Measurements from ENCODE around the gene SRBD1.
"Not testable (repeated sequence)": the region's sequence is repeated elsewhere in the genome, so short reads cannot be mapped to it uniquely, and the experiment has no call there.

Gene SRBD1

DNA sequence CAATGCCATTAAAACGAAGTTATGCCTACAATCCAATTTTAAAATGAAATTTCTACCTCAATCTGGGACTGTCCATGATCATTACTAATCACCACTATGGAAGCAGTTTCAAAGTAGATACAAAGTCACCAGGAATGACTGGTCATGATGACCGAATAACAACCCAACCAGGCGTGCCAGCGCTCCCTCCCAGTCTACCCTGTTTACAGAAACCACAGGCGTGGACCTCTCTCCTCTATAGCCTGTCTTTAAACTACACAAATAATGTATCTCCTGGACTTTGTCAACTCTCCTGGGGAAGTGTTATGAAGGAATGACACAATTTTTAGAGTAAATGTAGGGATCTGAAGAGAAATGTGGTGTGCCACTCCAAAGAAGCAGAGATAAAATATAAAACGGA, 150.2 kb downstream of the SRBD1 start:
- no peak for DNase-seq

DNA sequence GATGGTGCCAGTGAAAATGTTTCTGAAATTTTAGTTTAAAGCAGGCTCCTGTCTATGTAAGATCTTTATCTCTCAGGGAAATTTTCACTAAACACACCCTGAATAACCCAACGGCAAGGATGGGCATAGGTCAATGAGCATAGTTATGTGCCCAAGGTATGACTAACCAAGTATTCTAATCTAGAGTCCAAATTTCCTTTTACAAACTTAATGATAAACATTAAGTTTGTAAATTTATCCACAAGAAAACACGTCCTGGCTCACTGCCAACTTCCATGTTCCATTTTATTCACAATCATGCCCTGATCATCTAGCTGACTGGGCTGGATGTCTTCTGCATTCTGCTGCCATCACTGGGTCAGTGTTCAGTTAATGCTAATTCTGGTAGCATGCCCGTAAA, 151.2 kb downstream of the SRBD1 start:
- DNase-seq = no peak

GRCh38 chr2:45458909-45459563, 152.0 kb downstream of the SRBD1 start:
- peak; percentile 74 for DNase-seq

- DNase-seq = no peak
Measured at GRCh38 chr2:45457211-45457945, 153.7 kb downstream of the SRBD1 start.

DNA sequence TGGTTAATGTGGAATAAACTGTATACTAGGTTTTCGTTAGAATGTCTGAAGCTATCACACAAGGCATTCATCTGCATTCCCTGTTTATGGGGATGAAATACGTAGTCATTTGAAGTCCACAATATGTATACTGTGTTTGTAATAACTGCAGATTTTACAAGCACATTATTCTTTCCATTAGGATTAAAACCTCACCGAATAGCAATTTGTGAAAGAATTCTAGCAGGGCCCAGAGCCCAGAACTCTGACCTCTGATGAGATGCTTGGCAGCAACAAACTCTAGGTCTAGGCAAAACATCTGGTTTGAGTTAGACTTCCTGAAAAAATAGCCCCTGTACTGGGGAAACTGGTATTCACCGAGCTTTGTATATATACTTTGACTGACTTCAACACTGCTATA, 158.2 kb downstream of the SRBD1 start:
- DNase-seq = peak; percentile 81

GRCh38 chr2:45450634-45451033, 160.4 kb downstream of the SRBD1 start:
- no peak for DNase-seq

GRCh38 chr2:45448217-45448616, 162.8 kb downstream of the SRBD1 start:
- DNase-seq = no peak

- DNase-seq = no peak
Measured at GRCh38 chr2:45446016-45446415, 165.1 kb downstream of the SRBD1 start.

GRCh38 chr2:45445037-45445436, 166.0 kb downstream of the SRBD1 start:
- DNase-seq = no peak

DNA sequence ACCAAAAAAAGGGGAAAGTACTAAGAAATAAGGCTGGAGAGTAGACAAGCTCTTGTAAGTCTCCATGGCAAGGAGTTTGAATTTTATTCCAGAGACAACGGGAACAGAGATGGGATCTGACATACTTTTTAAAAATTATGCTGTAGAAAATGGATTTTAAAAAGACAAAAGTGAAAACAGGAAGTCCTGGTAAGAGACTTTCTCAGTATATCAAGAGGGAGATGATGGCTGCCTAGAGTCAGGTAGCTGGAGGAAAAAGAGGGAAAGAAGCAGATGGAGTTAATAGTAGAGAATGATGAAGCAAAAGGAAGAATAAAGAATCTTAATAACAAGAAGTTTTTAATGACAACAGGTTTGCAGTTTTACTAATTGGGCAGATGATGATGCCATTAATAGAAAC, 168.1 kb downstream of the SRBD1 start:
- no peak for DNase-seq

GRCh38 chr2:45442026-45442425, 169.0 kb downstream of the SRBD1 start:
- DNase-seq = no peak

- no peak for DNase-seq
Measured at GRCh38 chr2:45441571-45441970, 169.5 kb downstream of the SRBD1 start.

DNA sequence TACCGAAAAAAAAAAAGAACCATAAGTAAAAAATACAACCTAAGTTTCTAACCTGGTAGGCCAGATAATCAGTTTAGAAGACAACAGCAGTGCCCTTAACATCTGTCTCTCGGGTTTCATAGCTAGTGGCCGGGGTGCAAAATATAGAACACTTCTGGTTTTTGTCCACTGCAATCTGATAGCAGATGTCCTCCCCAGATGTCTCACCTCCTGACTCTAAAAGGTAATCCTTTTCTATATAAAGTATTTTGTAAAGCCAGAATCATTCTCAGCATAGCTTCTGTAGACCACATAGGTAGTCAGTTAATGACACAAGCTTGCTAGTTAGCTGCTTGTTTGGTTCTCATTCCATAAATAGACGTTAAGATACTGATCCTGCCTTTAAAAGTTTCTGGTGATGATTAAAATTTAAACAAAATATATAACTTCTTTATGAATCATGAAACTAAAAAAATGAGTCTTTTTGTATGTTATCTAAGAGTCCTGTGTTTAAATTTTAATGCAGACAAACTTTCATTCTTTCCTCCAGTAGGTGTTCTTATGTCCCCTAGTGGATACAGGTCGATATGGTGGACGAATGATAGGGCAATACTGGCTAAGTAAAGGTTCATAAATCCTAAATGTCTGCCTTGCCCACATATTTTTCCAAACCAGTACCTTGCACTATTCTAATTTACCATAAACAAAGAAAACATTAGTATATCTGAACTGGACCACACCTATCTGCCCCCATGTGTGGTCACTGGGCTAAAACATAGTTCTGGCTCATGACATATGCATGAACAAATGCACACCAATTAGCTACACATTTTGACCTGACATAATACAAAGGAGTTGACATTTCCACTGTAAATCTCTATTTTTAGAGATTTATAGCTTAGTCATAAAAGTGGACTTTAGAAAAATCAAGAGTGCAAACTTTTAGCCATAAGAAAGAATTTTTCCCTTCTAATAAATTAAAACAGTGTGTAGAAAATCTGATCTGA, 171.0 kb downstream of the SRBD1 start:
- peak; percentile 18 for DNase-seq

DNA sequence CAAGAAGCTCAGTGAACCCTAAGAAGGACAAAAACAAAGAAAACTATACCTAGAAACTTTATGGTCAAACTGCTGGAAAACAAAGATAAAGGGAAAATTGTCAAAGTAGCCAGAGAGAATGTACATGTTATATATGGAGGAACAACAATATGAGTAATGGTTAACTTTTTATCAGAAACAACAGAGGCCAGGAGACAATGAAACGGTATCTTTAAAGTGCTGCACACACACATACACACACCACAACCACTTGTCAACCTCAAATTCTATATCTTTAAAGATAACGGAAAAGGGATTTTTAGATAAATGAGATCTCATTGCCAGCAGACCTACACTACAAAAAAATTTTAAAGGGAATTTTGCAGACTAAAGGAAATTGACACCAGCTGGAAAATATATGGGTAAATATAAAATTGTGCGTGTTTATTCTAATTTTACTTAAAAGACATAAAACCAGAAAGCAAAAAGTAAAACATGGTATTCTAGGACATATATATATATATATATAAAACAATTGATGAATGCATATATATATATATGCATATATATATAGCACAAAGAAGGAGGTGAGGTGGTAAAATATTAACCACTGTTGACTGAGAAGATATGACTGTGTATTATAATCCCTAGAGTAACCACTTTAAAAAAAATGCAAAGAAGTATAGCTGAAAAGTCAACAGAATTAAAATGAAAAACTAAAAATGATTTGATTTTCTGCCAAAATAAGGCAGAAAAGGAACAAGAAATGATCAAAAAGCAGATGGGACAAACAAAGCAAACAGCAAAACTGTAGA, 172.0 kb downstream of the SRBD1 start:
- no peak for DNase-seq

- no peak for DNase-seq
Measured at GRCh38 chr2:45436456-45436855, 174.6 kb downstream of the SRBD1 start.

- DNase-seq = peak; percentile 72
Measured at GRCh38 chr2:45435316-45435715, 175.8 kb downstream of the SRBD1 start.

GRCh38 chr2:45433363-45433762, 177.7 kb downstream of the SRBD1 start:
- DNase-seq = no peak

- DNase-seq = no peak
Measured at GRCh38 chr2:45432406-45432805, 178.7 kb downstream of the SRBD1 start.

DNA sequence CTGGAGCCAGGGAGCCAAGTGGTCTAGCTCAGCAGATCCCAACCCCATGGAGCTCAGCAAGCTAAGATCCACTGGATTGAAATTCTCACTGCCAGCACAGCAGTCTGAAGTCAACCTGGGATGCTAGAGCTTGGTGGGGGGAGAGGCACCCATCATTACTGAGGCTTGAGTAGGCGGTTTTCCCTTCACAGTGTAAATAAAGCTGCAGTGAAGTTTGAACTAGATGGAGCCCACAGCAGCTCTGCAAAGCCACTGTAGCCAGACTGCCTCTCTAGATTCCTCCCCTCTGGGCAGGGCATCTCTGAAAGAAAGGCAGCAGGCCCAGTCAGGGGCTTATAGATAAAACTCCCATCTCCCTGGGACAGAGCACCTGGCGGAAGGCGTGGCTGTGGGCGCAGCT, 185.0 kb downstream of the SRBD1 start:
- not testable (repeated sequence) for DNase-seq

GRCh38 chr2:45422921-45423320, 188.1 kb downstream of the SRBD1 start:
- no peak for DNase-seq

GRCh38 chr2:45418532-45418931, 192.5 kb downstream of the SRBD1 start:
- DNase-seq = no peak

GRCh38 chr2:45415534-45416123, 195.4 kb downstream of the SRBD1 start:
- DNase-seq = no peak
